PC-3 (cell line): Measurements from ENCODE around the gene EMILIN1. TPM values are rescaled to one million over a fixed set of nuclear protein-coding genes. Genes with fewer than 3 reads are reported as not detected.

Experiments used
- ATAC-seq: fragments of 200-7000 bp; cut with Tn5 transposase; 2 replicates; pipeline ENCODE4 v1.9.1; 2020; ENCODE audit warnings: mild to moderate bottlenecking, moderate library complexity
- BruUV-seq: library from RNA; stranded (reverse); fragments of 400-500 nt; replicated peaks from 2 replicates; lab custom pipeline; 2021; lab: Mats Ljungman, UMichigan
- CTCF ChIA-PET: fragments of 300-600 bp; sonication (Branson Sonifier 250); formaldehyde crosslinking; loops from one replicate; lab custom pipeline; 2022; ENCODE audit warnings: antibody characterized with exemption; lab: Charles Lee
- POLR2A ChIA-PET: fragments of 300-600 bp; sonication (Branson Sonifier 250); formaldehyde crosslinking; loops from one replicate; lab custom pipeline; 2022; ENCODE audit warnings: antibody characterized with exemption; ENCODE audit not compliant: unreplicated experiment; lab: Charles Lee
- DNase-seq: peaks from one replicate; pipeline ENCODE4 v3.0.0-alpha.2; 2015
- H2AFZ ChIP-seq: fragments of 300-600 bp; sonication (generic); 2 replicates; pipeline ENCODE4 v1.6.0; 2016; ENCODE audit warnings: antibody characterized with exemption, low read length
- H3F3A ChIP-seq: fragments of 300-600 bp; sonication (generic); one replicate; pipeline ENCODE4 v1.6.0; 2017; ENCODE audit warnings: antibody characterized with exemption, low read length, control low read depth, mild to moderate bottlenecking; ENCODE audit not compliant: unreplicated experiment
- H3K27ac ChIP-seq: fragments of 300-600 bp; sonication (generic); 2 replicates; pipeline ENCODE4 v1.5.1; 2016; ENCODE audit warnings: mild to moderate bottlenecking, low read length
- H3K27me3 ChIP-seq: fragments of 300-600 bp; sonication (generic); 2 replicates; pipeline ENCODE4 v1.6.1; 2016; ENCODE audit warnings: low read length, mixed read lengths
- H3K36me3 ChIP-seq: fragments of 300-600 bp; sonication (generic); 2 replicates; pipeline ENCODE4 v1.6.1; 2016; ENCODE audit warnings: low read depth, mixed run types, low read length, mixed read lengths
- H3K4me1 ChIP-seq: fragments of 300-600 bp; sonication (generic); 2 replicates; pipeline ENCODE4 v1.5.1; 2016; ENCODE audit warnings: low read length; ENCODE audit not compliant: insufficient read depth
- H3K4me2 ChIP-seq: fragments of 300-600 bp; sonication (generic); 2 replicates; pipeline ENCODE4 v1.6.0; 2016; ENCODE audit warnings: low read length
- H3K4me3 ChIP-seq: fragments of 300-600 bp; sonication (generic); 2 replicates; pipeline ENCODE4 v1.5.1; 2016; ENCODE audit warnings: mild to moderate bottlenecking, low read length, mixed read lengths
- H3K79me2 ChIP-seq: fragments of 300-600 bp; sonication (generic); 2 replicates; pipeline ENCODE4 v1.6.1; 2017; ENCODE audit warnings: low read length, mixed read lengths
- H3K9ac ChIP-seq: fragments of 300-600 bp; sonication (generic); 2 replicates; pipeline ENCODE4 v1.6.0; 2016; ENCODE audit warnings: mild to moderate bottlenecking, low read length
- H3K9me2 ChIP-seq: fragments of 300-600 bp; sonication (generic); replicated peaks from 2 replicates; pipeline ENCODE4 v1.6.1; 2016; ENCODE audit warnings: mixed run types, low read length, mixed read lengths
- H3K9me3 ChIP-seq: fragments of 300-600 bp; sonication (generic); 2 replicates; pipeline ENCODE4 v1.6.1; 2016; ENCODE audit warnings: low read length, mixed read lengths
- H4K20me1 ChIP-seq: fragments of 300-600 bp; sonication (generic); 2 replicates; pipeline ENCODE4 v1.6.1; 2016; ENCODE audit warnings: low read length, mixed read lengths
- CTCF ChIP-seq: fragments of 300-600 bp; sonication (generic); conservative IDR thresholded peaks from 2 replicates; pipeline ENCODE4 v1.5.1; 2017; ENCODE audit warnings: antibody characterized with exemption, low read depth, mild to moderate bottlenecking, low read length
- EZH2 ChIP-seq: fragments of 300-600 bp; sonication (generic); IDR thresholded peaks from one replicate; pipeline ENCODE4 v1.6.1; 2017; ENCODE audit warnings: antibody characterized with exemption, mild to moderate bottlenecking, low read length; ENCODE audit not compliant: unreplicated experiment
- EZH2phosphoT487 ChIP-seq: fragments of 300-600 bp; sonication (generic); IDR thresholded peaks from 2 replicates; pipeline ENCODE4 v1.6.1; 2018; ENCODE audit warnings: mild to moderate bottlenecking, antibody characterized with exemption, low read length, borderline replicate concordance
- intact Hi-C: fragments of 100-400 bp; cut with micrococcal nuclease; formaldehyde crosslinking; loops from 2 replicates; pipeline ENCODE4 v1.9.0; 2023
- total RNA-seq: library from RNA; depleted of rRNA; stranded (reverse); fragments of >200 nt; gene quantifications from 2 replicates; pipeline ENCODE4 v1.2.3, GENCODE V29; 2014

EMILIN1 gene
- total RNA-seq, 1 experiment from 2014 or later = 0.69 TPM

- Histone ChIP-seq H3K4me3 (no peak overlapping the region), H3K9me2 (no peaks in the 10 kb centered on the region), H3K27ac (no peak overlapping the region), H2AFZ (no peak overlapping the region), H3K4me2 (no peak overlapping the region), H4K20me1 (no peaks in the 10 kb centered on the region), H3K27me3 (no peaks in the 10 kb centered on the region), H3K9me3 (no peaks in the 10 kb centered on the region), H3F3A (no peaks in the 10 kb centered on the region), H3K79me2 (no peaks in the 10 kb centered on the region), H3K36me3 (no peaks in the 10 kb centered on the region), H3K9ac (no peak overlapping the region), H3K4me1 (peaks cover 19% of the 10 kb centered on the region; the same call in 1 of the 2 replicates)
- no TSS peak for BruUV-seq
- ChIA-PET CTCF (no interaction called here), POLR2A (no interaction called here)
- intact Hi-C loops = no loop called here
- ATAC-seq (no peak), DNase-seq (no peak)
- TF ChIP-seq EZH2 (no peak), CTCF (no peak), EZH2phosphoT487 (no peak)
Observed at GRCh38 chr2:27082773-27083409, 4.5 kb downstream of the EMILIN1 start.

- no peaks in the 10 kb centered on the region for H3K9me2 ChIP-seq
- no peaks in the 10 kb centered on the region for H3K27me3 ChIP-seq
- H3F3A ChIP-seq = no peaks in the 10 kb centered on the region
- no peaks in the 10 kb centered on the region for H3K36me3 ChIP-seq
- H3K9me3 ChIP-seq = no peaks in the 10 kb centered on the region
- DNase-seq (no peak), ATAC-seq (no peak)
- no peak overlapping the region for H3K4me3 ChIP-seq
- no peak overlapping the region for H3K27ac ChIP-seq
- BruUV-seq = no TSS peak
- no peaks in the 10 kb centered on the region for H4K20me1 ChIP-seq
- intact Hi-C loops = no loop called here
- H3K4me1 ChIP-seq = peaks cover 19% of the 10 kb centered on the region; the same call in 1 of the 2 replicates
- TF ChIP-seq CTCF = no peak
- CTCF ChIA-PET = no interaction called here
- no peak overlapping the region for H2AFZ ChIP-seq
- no peak overlapping the region for H3K9ac ChIP-seq
- POLR2A ChIA-PET = interaction anchor here (0.5 kb wide), 1 partner anchor 295 kb away, joined by 3 read pairs; no protein-coding TSS in a partner anchor
- H3K4me2 ChIP-seq = no peak overlapping the region
- H3K79me2 ChIP-seq = no peaks in the 10 kb centered on the region
Observed at GRCh38 chr2:27083410-27084296, 5.2 kb downstream of the EMILIN1 start.
